DND-41 (cell line): Measurements from ENCODE around the gene PEA15.

Experiments
- ATAC-seq: fragments of 200-7000 bp; cut with Tn5 transposase; 3 replicates; pipeline ENCODE4 v1.9.1; 2021; ENCODE audit warnings: low read depth; ENCODE audit not compliant: insufficient read depth
- DNase-seq: peaks from one replicate; pipeline ENCODE4 v3.0.0-alpha.2; 2020
- H2AFZ ChIP-seq: 2 replicates; pipeline ENCODE4 v1.6.0; 2012; ENCODE audit warnings: low read depth, low read length
- H3K27ac ChIP-seq: 2 replicates; pipeline ENCODE4 v1.5.1; 2012; ENCODE audit warnings: low read length, inconsistent platforms
- H3K27me3 ChIP-seq: fragments of 200-600 bp; sonication (generic); 2 replicates; pipeline ENCODE4 v1.6.0; 2012; ENCODE audit warnings: low read length, mild to moderate bottlenecking, inconsistent platforms; ENCODE audit not compliant: insufficient read depth, poor library complexity
- H3K36me3 ChIP-seq: 2 replicates; pipeline ENCODE4 v1.5.1; 2012; ENCODE audit warnings: low read length, inconsistent platforms; ENCODE audit not compliant: insufficient read depth
- H3K4me1 ChIP-seq: 2 replicates; pipeline ENCODE4 v1.5.1; 2012; ENCODE audit warnings: mild to moderate bottlenecking, low read length; ENCODE audit not compliant: insufficient read depth
- H3K4me2 ChIP-seq: 2 replicates; pipeline ENCODE4 v1.6.0; 2012; ENCODE audit warnings: mild to moderate bottlenecking, moderate library complexity, low read length, inconsistent platforms; ENCODE audit not compliant: insufficient read depth
- H3K4me3 ChIP-seq, 2 experiments: fragments of 200-600 bp in 1 of 2; shearing (Covaris generic) in 1 of 2; 2 replicates each; pipeline ENCODE4 v1.5.1; 2012 to 2016; ENCODE audit warnings: inconsistent platforms in 2 of 2, low read length in 2 of 2, mild to moderate bottlenecking in 2 of 2, low read depth in 1 of 2, moderate library complexity in 1 of 2
- H3K79me2 ChIP-seq: 2 replicates; pipeline ENCODE4 v1.6.0; 2012; ENCODE audit warnings: low read length, inconsistent platforms; ENCODE audit not compliant: insufficient read depth
- H3K9ac ChIP-seq: 2 replicates; pipeline ENCODE4 v1.6.0; 2012; ENCODE audit warnings: low read depth, mild to moderate bottlenecking, inconsistent platforms, low read length, moderate library complexity
- H3K9me3 ChIP-seq: 2 replicates; pipeline ENCODE4 v1.5.1; 2012; ENCODE audit warnings: low read length, moderate library complexity, mild to moderate bottlenecking, inconsistent platforms; ENCODE audit not compliant: insufficient read depth, severe bottlenecking
- H4K20me1 ChIP-seq: 2 replicates; pipeline ENCODE4 v1.6.0; 2012; ENCODE audit warnings: low read length; ENCODE audit not compliant: insufficient read depth
- EZH2 ChIP-seq: IDR thresholded peaks from 3 replicates; pipeline ENCODE4 v1.6.1; 2012; ENCODE audit warnings: borderline replicate concordance, low read depth, mild to moderate bottlenecking, moderate library complexity, low read length, inconsistent platforms; ENCODE audit not compliant: severe bottlenecking
- TF ChIP-seq, protein P1 (sequence below): IDR thresholded peaks from 2 replicates; pipeline ENCODE4 v1.5.1; 2012; ENCODE audit warnings: borderline replicate concordance, low read length, moderate library complexity, mild to moderate bottlenecking; ENCODE audit not compliant: poor library complexity, severe bottlenecking; ENCODE audit errors: extremely low read depth

Gene PEA15

GRCh38 chr1:160207771-160208556 lies 2.8 kb downstream of the PEA15 start:
- Histone ChIP-seq H3K27me3 (no peaks in the 10 kb centered on the region), H3K4me3 (no peak overlapping the region), H3K9ac (no peak overlapping the region), H3K9me3 (no peaks in the 10 kb centered on the region), H2AFZ (no peak overlapping the region), H4K20me1 (peaks cover 21% of the 10 kb centered on the region; the same call in 1 of the 2 replicates), H3K36me3 (peaks cover 41% of the 10 kb centered on the region), H3K4me1 (peaks cover 23% of the 10 kb centered on the region), H3K27ac (no peak overlapping the region), H3K4me2 (no peak overlapping the region), H3K79me2 (peaks cover 19% of the 10 kb centered on the region)
- no peak for TF ChIP-seq EZH2
- TF ChIP-seq, protein P1, sequence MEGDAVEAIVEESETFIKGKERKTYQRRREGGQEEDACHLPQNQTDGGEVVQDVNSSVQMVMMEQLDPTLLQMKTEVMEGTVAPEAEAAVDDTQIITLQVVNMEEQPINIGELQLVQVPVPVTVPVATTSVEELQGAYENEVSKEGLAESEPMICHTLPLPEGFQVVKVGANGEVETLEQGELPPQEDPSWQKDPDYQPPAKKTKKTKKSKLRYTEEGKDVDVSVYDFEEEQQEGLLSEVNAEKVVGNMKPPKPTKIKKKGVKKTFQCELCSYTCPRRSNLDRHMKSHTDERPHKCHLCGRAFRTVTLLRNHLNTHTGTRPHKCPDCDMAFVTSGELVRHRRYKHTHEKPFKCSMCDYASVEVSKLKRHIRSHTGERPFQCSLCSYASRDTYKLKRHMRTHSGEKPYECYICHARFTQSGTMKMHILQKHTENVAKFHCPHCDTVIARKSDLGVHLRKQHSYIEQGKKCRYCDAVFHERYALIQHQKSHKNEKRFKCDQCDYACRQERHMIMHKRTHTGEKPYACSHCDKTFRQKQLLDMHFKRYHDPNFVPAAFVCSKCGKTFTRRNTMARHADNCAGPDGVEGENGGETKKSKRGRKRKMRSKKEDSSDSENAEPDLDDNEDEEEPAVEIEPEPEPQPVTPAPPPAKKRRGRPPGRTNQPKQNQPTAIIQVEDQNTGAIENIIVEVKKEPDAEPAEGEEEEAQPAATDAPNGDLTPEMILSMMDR, result no peak
- DNase-seq, result no peak
- no peak for ATAC-seq

DNA sequence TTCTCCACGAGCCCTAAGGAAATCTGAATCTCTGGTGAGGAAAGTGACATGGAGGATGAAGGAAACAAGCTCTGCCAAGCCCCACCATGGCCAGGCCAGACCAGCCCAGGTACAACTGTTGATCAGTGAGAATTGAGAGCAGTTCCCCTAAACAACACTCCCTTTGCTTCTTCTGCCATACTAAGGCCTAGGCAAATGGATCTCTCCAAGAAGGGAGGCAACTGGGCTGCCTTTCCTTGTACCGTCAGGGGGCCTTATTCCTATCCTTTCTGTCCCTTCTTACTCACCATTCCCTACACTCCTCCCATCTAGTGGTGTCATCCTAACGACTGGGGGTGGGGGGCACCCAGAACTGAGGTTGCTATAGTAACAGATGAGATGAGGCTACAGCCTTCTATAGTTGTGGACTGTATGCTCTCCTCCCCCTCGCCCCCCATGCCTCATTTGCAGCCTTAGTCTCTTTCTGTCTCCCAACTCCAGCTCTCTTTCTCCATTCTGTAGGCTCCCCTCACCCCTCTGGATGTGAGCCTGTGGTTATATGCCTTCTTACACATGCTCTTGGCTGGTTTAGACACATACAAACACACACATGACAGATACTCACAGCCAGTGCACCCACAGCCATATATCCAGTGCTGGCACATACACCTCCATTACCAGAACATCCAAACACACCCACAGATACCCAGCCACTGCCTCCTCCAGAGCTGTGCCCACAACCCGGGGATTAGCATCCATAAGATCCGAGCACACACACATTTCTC lies 3.6 kb downstream of the PEA15 start:
- peaks cover 48% of the 10 kb centered on the region for H3K36me3 ChIP-seq
- H4K20me1 ChIP-seq, result peaks cover 21% of the 10 kb centered on the region; the same call in 1 of the 2 replicates
- peaks cover 19% of the 10 kb centered on the region for H3K79me2 ChIP-seq

DNA sequence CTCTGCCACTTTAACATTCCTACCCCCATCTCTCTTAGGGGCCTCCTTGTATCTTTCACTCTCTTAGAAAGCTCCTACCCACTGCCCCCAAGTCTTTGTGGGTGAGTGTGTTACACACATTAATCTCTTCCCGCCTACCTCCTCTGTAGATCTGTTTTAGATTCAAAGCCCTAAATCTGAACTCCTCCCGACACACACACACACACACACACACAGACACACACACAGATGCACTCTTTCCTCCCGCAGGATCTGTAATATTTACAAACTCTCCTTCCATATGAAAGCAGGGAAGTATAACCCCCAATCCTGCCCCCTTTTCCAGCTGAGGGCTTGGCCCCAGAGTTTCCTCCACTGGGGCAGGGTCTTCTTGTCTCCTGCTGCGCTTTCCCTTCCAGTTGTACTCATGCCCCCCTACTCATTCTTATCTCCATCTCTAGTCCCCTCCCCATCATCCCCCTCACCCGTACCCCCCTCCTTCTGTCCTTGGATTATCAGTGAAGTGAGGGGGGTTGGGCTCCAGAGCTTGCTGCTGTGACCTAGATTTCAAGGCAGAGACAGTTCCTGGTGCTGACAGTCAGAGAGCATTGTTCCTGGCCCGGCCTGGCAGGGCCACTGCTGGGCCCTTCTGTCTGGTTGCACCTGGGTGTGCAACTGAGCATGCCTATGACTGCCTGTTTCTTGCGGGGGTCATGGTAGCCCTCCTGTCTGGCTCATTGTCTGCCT lies 4.3 kb downstream of the PEA15 start:
- Histone ChIP-seq H3K4me3 (no peak overlapping the region), H3K27ac (no peak overlapping the region), H3K4me1 (peaks cover 20% of the 10 kb centered on the region), H3K27me3 (no peaks in the 10 kb centered on the region), H3K9ac (no peak overlapping the region), H2AFZ (no peak overlapping the region), H3K36me3 (peaks cover 55% of the 10 kb centered on the region), H3K4me2 (no peak overlapping the region), H3K79me2 (peaks cover 19% of the 10 kb centered on the region), H4K20me1 (peaks cover 21% of the 10 kb centered on the region; the same call in 1 of the 2 replicates), H3K9me3 (no peaks in the 10 kb centered on the region)
- TF ChIP-seq EZH2, result no peak
- ATAC-seq, result no peak
- DNase-seq, result no peak

More for the DNA sequence above, 3.6 kb downstream of the PEA15 start:
- ATAC-seq, result no peak
- Histone ChIP-seq H3K9me3 (no peaks in the 10 kb centered on the region), H3K9ac (no peak overlapping the region), H2AFZ (no peak overlapping the region), H3K27me3 (no peaks in the 10 kb centered on the region), H3K27ac (no peak overlapping the region), H3K4me2 (no peak overlapping the region), H3K4me1 (peaks cover 23% of the 10 kb centered on the region), H3K4me3 (no peak overlapping the region)
- DNase-seq, result no peak
- TF ChIP-seq, protein P1, result no peak
- TF ChIP-seq EZH2, result no peak
